HCT116 (cell line): ENCODE results near the gene ZDHHC1. TPM values are rescaled to one million over a fixed set of nuclear protein-coding genes. Genes with fewer than 3 reads are reported as not detected.

Experiments used
- ATAC-seq: fragments of 200-7000 bp; cut with Tn5 transposase; 2 replicates; pipeline ENCODE4 v1.9.1; 2020; ENCODE audit warnings: mild to moderate bottlenecking, moderate library complexity
- BruUV-seq: library from RNA; stranded (reverse); fragments of 400-500 nt; replicated peaks from 2 replicates; lab custom pipeline; 2021; lab: Mats Ljungman, UMichigan
- CTCF ChIA-PET: fragments of 300-600 bp; sonication (Branson Sonifier 250); formaldehyde crosslinking; loops from one replicate; lab custom pipeline; 2021; ENCODE audit warnings: antibody characterized with exemption; lab: Charles Lee
- POLR2A ChIA-PET: fragments of 300-600, 350-600 bp; sonication (Branson Sonifier 250); formaldehyde crosslinking; loops from one replicate; lab custom pipeline; 2021; ENCODE audit warnings: antibody characterized with exemption; lab: Charles Lee
- RAD21 ChIA-PET, 2 experiments: fragments of 300-600 bp; sonication (Branson Sonifier 250); formaldehyde crosslinking; loops; one replicate each; lab custom pipeline; 2023; ENCODE audit warnings: low total read pairs in 2 of 2; ENCODE audit not compliant: uncharacterized antibody in 2 of 2, unreplicated experiment in 2 of 2, low non-redundant PET in 1 of 2; lab: Charles Lee
- DNase-seq: peaks from one replicate; pipeline ENCODE4 v3.0.0-alpha.2; 2010; ENCODE audit warnings: low read depth, low spot score
- H2AFZ ChIP-seq: fragments of 200-600 bp; shearing (Covaris generic), sonication (generic); 2 replicates; pipeline ENCODE4 v1.6.1; 2017; ENCODE audit warnings: low read depth, mixed run types, mixed read lengths, antibody characterized with exemption, low read length; ENCODE audit not compliant: poor library complexity, severe bottlenecking
- H3K27ac ChIP-seq: 2 replicates; pipeline ENCODE4 v1.5.1; 2012; ENCODE audit warnings: low read depth, low read length
- H3K27me3 ChIP-seq: fragments of 200-600 bp; sonication (generic); 2 replicates; pipeline ENCODE4 v1.6.1; 2016; ENCODE audit warnings: mixed run types, low read length, mixed read lengths; ENCODE audit not compliant: insufficient read depth
- H3K36me3 ChIP-seq, 2 experiments: fragments of 200-500 bp in 1 of 2; fragments of 200-600 bp in 1 of 2; sonication (Bioruptor generic) in 1 of 2; sonication (generic) in 1 of 2; 2 replicates each; pipeline versions ENCODE4 v1.5.1 to v1.6.1; 2014 to 2016; ENCODE audit warnings: low read length in 2 of 2, inconsistent platforms in 1 of 2, mixed read lengths in 1 of 2, mixed run types in 1 of 2; ENCODE audit not compliant: insufficient read depth in 2 of 2, control insufficient read depth in 1 of 2
- H3K4me1 ChIP-seq, 2 experiments: fragments of 200-600 bp in 1 of 2; sonication (generic) in 1 of 2; 2 replicates each; pipeline versions ENCODE4 v1.5.1 to v1.6.1; 2012 to 2017; ENCODE audit warnings: low read length in 2 of 2, inconsistent platforms in 1 of 2, mild to moderate bottlenecking in 1 of 2, mixed read lengths in 1 of 2, mixed run types in 1 of 2, moderate library complexity in 1 of 2; ENCODE audit not compliant: insufficient read depth in 2 of 2, control insufficient read depth in 1 of 2
- H3K4me2 ChIP-seq: fragments of 200-600 bp; sonication (generic); 2 replicates; pipeline ENCODE4 v1.6.1; 2017; ENCODE audit warnings: mixed run types, low read length, mixed read lengths
- H3K4me3 ChIP-seq, 2 experiments: fragments of 200-600 bp in 1 of 2; sonication (generic) in 1 of 2; replicated peaks in 1 of 2; 2 replicates each; pipeline ENCODE4 v1.5.1; 2011 to 2016; ENCODE audit warnings: low read length in 2 of 2, control low read depth in 1 of 2, low read depth in 1 of 2, mild to moderate bottlenecking in 1 of 2, mixed read lengths in 1 of 2, mixed run types in 1 of 2
- H3K79me2 ChIP-seq: fragments of 200-600 bp; sonication (generic); 2 replicates; pipeline ENCODE4 v1.6.1; 2017; ENCODE audit warnings: mild to moderate bottlenecking, mixed run types, low read length, moderate library complexity, mixed read lengths; ENCODE audit not compliant: insufficient read depth
- H3K9ac ChIP-seq: fragments of 200-600 bp; sonication (generic); 2 replicates; pipeline ENCODE4 v1.6.1; 2016; ENCODE audit warnings: low read length, mixed read lengths
- H3K9me2 ChIP-seq: fragments of 200-600 bp; sonication (generic), shearing (Covaris generic); 2 replicates; pipeline ENCODE4 v1.6.1; 2017; ENCODE audit warnings: mixed run types, mild to moderate bottlenecking, moderate library complexity; ENCODE audit not compliant: insufficient read depth
- H3K9me3 ChIP-seq, 2 experiments: fragments of 200-500 bp in 1 of 2; fragments of 200-600 bp in 1 of 2; sonication (Bioruptor generic) in 1 of 2; sonication (generic) in 1 of 2; 2 replicates each; pipeline ENCODE4 v1.6.1; 2014 to 2017; ENCODE audit warnings: low read length in 2 of 2, mixed read lengths in 2 of 2, inconsistent platforms in 1 of 2, low read depth in 1 of 2, mild to moderate bottlenecking in 1 of 2, mixed run types in 1 of 2, moderate library complexity in 1 of 2; ENCODE audit not compliant: control insufficient read depth in 1 of 2, insufficient read depth in 1 of 2
- H4K20me1 ChIP-seq: fragments of 200-600 bp; sonication (generic), shearing (Covaris generic); 2 replicates; pipeline ENCODE4 v1.6.1; 2017; ENCODE audit warnings: mixed run types, mild to moderate bottlenecking, moderate library complexity; ENCODE audit not compliant: insufficient read depth
- CEBPB ChIP-seq: IDR thresholded peaks from 2 replicates; pipeline ENCODE4 v1.6.1; 2012; ENCODE audit warnings: low read depth
- EGR1 ChIP-seq: IDR thresholded peaks from 2 replicates; pipeline ENCODE4 v1.6.1; 2012; ENCODE audit warnings: low read depth
- EZH2 ChIP-seq: fragments of 200-600 bp; sonication (generic); IDR thresholded peaks from 2 replicates; pipeline ENCODE4 v1.6.1; 2017; ENCODE audit warnings: antibody characterized with exemption, mixed run types
- JUND ChIP-seq: IDR thresholded peaks from 2 replicates; pipeline ENCODE4 v1.6.1; 2012
- POLR2A ChIP-seq: IDR thresholded peaks from 2 replicates; pipeline ENCODE4 v1.7.0; 2011; ENCODE audit warnings: borderline replicate concordance; ENCODE audit not compliant: insufficient read depth, insufficient read length; ENCODE audit errors: extremely low read depth
- RAD21 ChIP-seq: IDR thresholded peaks from 2 replicates; pipeline ENCODE4 v1.6.1; 2012; ENCODE audit warnings: low read depth, mild to moderate bottlenecking
- SRF ChIP-seq: IDR thresholded peaks from 2 replicates; pipeline ENCODE4 v1.6.1; 2012; ENCODE audit warnings: low read depth
- ZFX ChIP-seq: fragments of 450-650 bp; IDR thresholded peaks from 2 replicates; pipeline ENCODE4 v1.6.1; 2017
- ZNF274 ChIP-seq: fragments of 200-500 bp; sonication (Bioruptor generic); IDR thresholded peaks from 2 replicates; pipeline ENCODE4 v1.6.1; 2014; ENCODE audit warnings: mild to moderate bottlenecking, low read depth, low read length, inconsistent platforms
- intact Hi-C: fragments of 100-400 bp; cut with micrococcal nuclease; formaldehyde crosslinking; loops from 2 replicates; pipeline ENCODE4 v1.10.0; 2022
- total RNA-seq: library from RNA; stranded (reverse); gene quantifications from one replicate; pipeline ENCODE4 v1.2.1, GENCODE V29; 2021; ENCODE audit not compliant: unreplicated experiment
- TF ChIP-seq, protein P1 (sequence below): IDR thresholded peaks from 2 replicates; pipeline ENCODE4 v1.6.1; 2012
- TF ChIP-seq, protein P2 (sequence below): IDR thresholded peaks from 2 replicates; pipeline ENCODE4 v1.6.1; 2011; ENCODE audit warnings: mild to moderate bottlenecking, low read length, moderate library complexity; ENCODE audit not compliant: insufficient replicate concordance; ENCODE audit errors: extremely low read depth
- TF ChIP-seq, protein P3 (sequence below): IDR thresholded peaks from 2 replicates; pipeline ENCODE4 v1.6.1; 2012
- TF ChIP-seq, protein P4 (sequence below), 3 experiments: fragments of 200-600 bp in 1 of 3; sonication (generic) in 1 of 3; IDR thresholded peaks in 2 of 3; conservative IDR thresholded peaks in 1 of 3; 2 replicates each; pipeline ENCODE4 v1.5.1; 2012 to 2017; ENCODE audit warnings: low read depth in 2 of 3, low read length in 2 of 3, antibody characterized with exemption in 1 of 3, borderline replicate concordance in 1 of 3, control low read depth in 1 of 3, mild to moderate bottlenecking in 1 of 3, mixed read lengths in 1 of 3, mixed run types in 1 of 3, moderate library complexity in 1 of 3; ENCODE audit not compliant: insufficient read depth in 1 of 3

The ZDHHC1 gene
- total RNA-seq, 1 experiment from 2014 or later = 9.1 TPM

DNA sequence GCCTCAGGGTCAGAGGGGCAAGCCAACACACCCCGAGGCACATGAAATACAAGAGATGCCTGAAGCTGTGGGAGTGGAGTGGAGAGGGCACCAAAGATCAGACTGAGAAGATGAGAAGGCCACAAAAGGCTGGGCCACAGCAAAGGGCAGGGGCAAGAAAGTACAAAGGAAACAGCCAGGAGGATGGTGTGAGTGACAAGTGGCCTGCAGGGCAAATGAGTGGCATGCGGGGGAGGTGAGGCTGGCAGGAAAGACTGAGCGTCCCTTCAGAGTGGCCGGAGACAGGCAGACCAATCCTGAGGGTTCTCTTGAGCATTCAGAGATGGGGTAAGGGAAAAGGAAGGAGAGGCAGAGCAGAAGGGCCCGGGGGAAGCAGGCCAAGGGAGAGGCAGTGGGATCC is 37.8 kb upstream of the ZDHHC1 start:
- intact Hi-C loops = no loop called here
- no peaks in the 10 kb centered on the region for H4K20me1 ChIP-seq
- no TSS peak for BruUV-seq
- ChIA-PET POLR2A (no interaction called here), CTCF (no interaction called here), RAD21 (no interaction called here)
- H3K9me2 ChIP-seq = no peaks in the 10 kb centered on the region
- no peaks in the 10 kb centered on the region for H3K27me3 ChIP-seq
- H3K4me3 ChIP-seq = no peak overlapping the region
- no peaks in the 10 kb centered on the region for H3K36me3 ChIP-seq
- H3K27ac ChIP-seq = no peak overlapping the region
- H3K4me2 ChIP-seq = no peak overlapping the region
- H3K79me2 ChIP-seq = no peaks in the 10 kb centered on the region
- no peak for TF ChIP-seq JUND
- no peak for TF ChIP-seq RAD21
- TF ChIP-seq, protein P1, sequence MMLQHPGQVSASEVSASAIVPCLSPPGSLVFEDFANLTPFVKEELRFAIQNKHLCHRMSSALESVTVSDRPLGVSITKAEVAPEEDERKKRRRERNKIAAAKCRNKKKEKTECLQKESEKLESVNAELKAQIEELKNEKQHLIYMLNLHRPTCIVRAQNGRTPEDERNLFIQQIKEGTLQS = no peak
- TF ChIP-seq ZNF274 = no peak
- TF ChIP-seq CEBPB = no peak
- TF ChIP-seq POLR2A = no peak
- TF ChIP-seq ZFX = no peak
- TF ChIP-seq, protein P2, sequence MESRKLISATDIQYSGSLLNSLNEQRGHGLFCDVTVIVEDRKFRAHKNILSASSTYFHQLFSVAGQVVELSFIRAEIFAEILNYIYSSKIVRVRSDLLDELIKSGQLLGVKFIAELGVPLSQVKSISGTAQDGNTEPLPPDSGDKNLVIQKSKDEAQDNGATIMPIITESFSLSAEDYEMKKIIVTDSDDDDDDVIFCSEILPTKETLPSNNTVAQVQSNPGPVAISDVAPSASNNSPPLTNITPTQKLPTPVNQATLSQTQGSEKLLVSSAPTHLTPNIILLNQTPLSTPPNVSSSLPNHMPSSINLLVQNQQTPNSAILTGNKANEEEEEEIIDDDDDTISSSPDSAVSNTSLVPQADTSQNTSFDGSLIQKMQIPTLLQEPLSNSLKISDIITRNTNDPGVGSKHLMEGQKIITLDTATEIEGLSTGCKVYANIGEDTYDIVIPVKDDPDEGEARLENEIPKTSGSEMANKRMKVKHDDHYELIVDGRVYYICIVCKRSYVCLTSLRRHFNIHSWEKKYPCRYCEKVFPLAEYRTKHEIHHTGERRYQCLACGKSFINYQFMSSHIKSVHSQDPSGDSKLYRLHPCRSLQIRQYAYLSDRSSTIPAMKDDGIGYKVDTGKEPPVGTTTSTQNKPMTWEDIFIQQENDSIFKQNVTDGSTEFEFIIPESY = no peak
- no peak for TF ChIP-seq SRF
- TF ChIP-seq EZH2 = no peak
- TF ChIP-seq EGR1 = no peak
- TF ChIP-seq, protein P3, sequence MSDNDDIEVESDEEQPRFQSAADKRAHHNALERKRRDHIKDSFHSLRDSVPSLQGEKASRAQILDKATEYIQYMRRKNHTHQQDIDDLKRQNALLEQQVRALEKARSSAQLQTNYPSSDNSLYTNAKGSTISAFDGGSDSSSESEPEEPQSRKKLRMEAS = no peak
- TF ChIP-seq, protein P4, sequence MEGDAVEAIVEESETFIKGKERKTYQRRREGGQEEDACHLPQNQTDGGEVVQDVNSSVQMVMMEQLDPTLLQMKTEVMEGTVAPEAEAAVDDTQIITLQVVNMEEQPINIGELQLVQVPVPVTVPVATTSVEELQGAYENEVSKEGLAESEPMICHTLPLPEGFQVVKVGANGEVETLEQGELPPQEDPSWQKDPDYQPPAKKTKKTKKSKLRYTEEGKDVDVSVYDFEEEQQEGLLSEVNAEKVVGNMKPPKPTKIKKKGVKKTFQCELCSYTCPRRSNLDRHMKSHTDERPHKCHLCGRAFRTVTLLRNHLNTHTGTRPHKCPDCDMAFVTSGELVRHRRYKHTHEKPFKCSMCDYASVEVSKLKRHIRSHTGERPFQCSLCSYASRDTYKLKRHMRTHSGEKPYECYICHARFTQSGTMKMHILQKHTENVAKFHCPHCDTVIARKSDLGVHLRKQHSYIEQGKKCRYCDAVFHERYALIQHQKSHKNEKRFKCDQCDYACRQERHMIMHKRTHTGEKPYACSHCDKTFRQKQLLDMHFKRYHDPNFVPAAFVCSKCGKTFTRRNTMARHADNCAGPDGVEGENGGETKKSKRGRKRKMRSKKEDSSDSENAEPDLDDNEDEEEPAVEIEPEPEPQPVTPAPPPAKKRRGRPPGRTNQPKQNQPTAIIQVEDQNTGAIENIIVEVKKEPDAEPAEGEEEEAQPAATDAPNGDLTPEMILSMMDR (IDR thresholded peaks at IDR 0.05 in 2 of 3, conservative IDR thresholded peaks at IDR 0.05 in 1 of 3; ENCODE audit: borderline replicate concordance in 1 of 3, insufficient read depth in 1 of 3, low read depth in 2 of 3, low read length in 2 of 3) = no peak
- no peaks in the 10 kb centered on the region; a peak in 1 of 4 replicates for H3K4me1 ChIP-seq
- ATAC-seq (no peak), DNase-seq (no peak)
- H2AFZ ChIP-seq = no peak overlapping the region
- H3K9me3 ChIP-seq = no peaks in the 10 kb centered on the region
- H3K9ac ChIP-seq = no peak overlapping the region
